Measurements from ENCODE around the gene EID2. TPM values are rescaled to one million over a fixed set of nuclear protein-coding genes. Genes with fewer than 3 reads are reported as not detected.

EID2 gene
- total RNA-seq, 1 donor from 2014 or later = 17.2 TPM

GRCh38 chr19:39494661-39495060 lies 45.3 kb downstream of the EID2 start:
- H3K27me3 Mint-ChIP-seq (ENCODE audit: low read depth, unreplicated experiment) = peaks cover 24% of the 10 kb centered on the region
- peaks cover 7% of the 10 kb centered on the region for H3K36me3 Mint-ChIP-seq (ENCODE audit: low read depth, unreplicated experiment)
- peaks cover 5% of the 10 kb centered on the region for H3K4me1 Mint-ChIP-seq (ENCODE audit: low read depth, unreplicated experiment)
- no peaks in the 10 kb centered on the region for H3K9me3 ChIP-seq (ENCODE audit: insufficient read depth, low read depth, low read length)
- peaks cover 11% of the 10 kb centered on the region for H3K4me1 ChIP-seq (ENCODE audit: insufficient read depth, low read length)
- DNase-seq (ENCODE audit: low read depth) (no peak), FAIRE-seq (no peak)
- no peak overlapping the region for H3K27ac ChIP-seq (ENCODE audit: low read depth, low read length)
- no peak overlapping the region for H3K4me2 ChIP-seq (ENCODE audit: low read length)
- no peaks in the 10 kb centered on the region for H4K20me1 ChIP-seq (ENCODE audit: insufficient read depth, low read length)
- H3K36me3 ChIP-seq (ENCODE audit: insufficient read depth, low read length) = peaks cover 2% of the 10 kb centered on the region
- no peak overlapping the region for H2AFZ ChIP-seq (ENCODE audit: low read depth, low read length)
- peaks cover 3% of the 10 kb centered on the region for H3K9me3 Mint-ChIP-seq (ENCODE audit: unreplicated experiment)
- no peaks in the 10 kb centered on the region for H3K79me2 ChIP-seq (ENCODE audit: insufficient read depth, low read length)
- H3K4me3 ChIP-seq (ENCODE audit: insufficient read depth, low read depth, low read length) = no peak overlapping the region
- H3K9ac ChIP-seq (ENCODE audit: low read length) = no peak overlapping the region
- no peak for TF ChIP-seq CTCF (IDR thresholded peaks at IDR 0.05; ENCODE audit: insufficient read depth, low read depth, low read length)
- no peak for TF ChIP-seq EZH2 (IDR thresholded peaks at IDR 0.05; ENCODE audit: insufficient read depth, low read length)
- peaks cover 17% of the 10 kb centered on the region for H3K27me3 ChIP-seq (ENCODE audit: insufficient read depth, low read length)
- no peak overlapping the region for H3K4me3 Mint-ChIP-seq (ENCODE audit: unreplicated experiment)
- no peak overlapping the region for H3K27ac Mint-ChIP-seq (ENCODE audit: unreplicated experiment)

- H3K9ac ChIP-seq (ENCODE audit: low read length) = no peak overlapping the region
- H3K9me3 Mint-ChIP-seq (ENCODE audit: unreplicated experiment) = no peaks in the 10 kb centered on the region
- H3K36me3 ChIP-seq (ENCODE audit: insufficient read depth, low read length) = peaks cover 10% of the 10 kb centered on the region
- no peak for DNase-seq (ENCODE audit: low read depth)
- H3K27ac Mint-ChIP-seq (ENCODE audit: unreplicated experiment) = no peak overlapping the region
- H3K9me3 ChIP-seq (ENCODE audit: insufficient read depth, low read depth, low read length) = no peaks in the 10 kb centered on the region
- peaks cover 4% of the 10 kb centered on the region for H3K4me1 ChIP-seq (ENCODE audit: insufficient read depth, low read length)
- H2AFZ ChIP-seq (ENCODE audit: low read depth, low read length) = no peak overlapping the region
- peaks cover 6% of the 10 kb centered on the region for H4K20me1 ChIP-seq (ENCODE audit: insufficient read depth, low read length)
- H3K36me3 Mint-ChIP-seq (ENCODE audit: low read depth, unreplicated experiment) = peaks cover 15% of the 10 kb centered on the region
- no peak overlapping the region for H3K4me2 ChIP-seq (ENCODE audit: low read length)
- H3K4me1 Mint-ChIP-seq (ENCODE audit: low read depth, unreplicated experiment) = no peaks in the 10 kb centered on the region
- no peaks in the 10 kb centered on the region for H3K79me2 ChIP-seq (ENCODE audit: insufficient read depth, low read length)
- H3K27me3 Mint-ChIP-seq (ENCODE audit: low read depth, unreplicated experiment) = peaks cover 11% of the 10 kb centered on the region
- no peak overlapping the region for H3K4me3 Mint-ChIP-seq (ENCODE audit: unreplicated experiment)
- H3K27me3 ChIP-seq (ENCODE audit: insufficient read depth, low read length) = peaks cover 2% of the 10 kb centered on the region
- H3K4me3 ChIP-seq (ENCODE audit: insufficient read depth, low read depth, low read length) = no peak overlapping the region
- no peak for FAIRE-seq
- TF ChIP-seq CTCF (IDR thresholded peaks at IDR 0.05; ENCODE audit: insufficient read depth, low read depth, low read length) = no peak
- no peak for TF ChIP-seq EZH2 (IDR thresholded peaks at IDR 0.05; ENCODE audit: insufficient read depth, low read length)
- H3K27ac ChIP-seq (ENCODE audit: low read depth, low read length) = no peak overlapping the region
These were observed 47.2 kb downstream of the EID2 start for GRCh38 chr19:39492788-39493187.

- H3K4me1 ChIP-seq (ENCODE audit: insufficient read depth, low read length) = no peaks in the 10 kb centered on the region
- H3K4me3 Mint-ChIP-seq (ENCODE audit: unreplicated experiment) = no peak overlapping the region
- no peak overlapping the region for H2AFZ ChIP-seq (ENCODE audit: low read depth, low read length)
- no peak overlapping the region for H3K4me3 ChIP-seq (ENCODE audit: insufficient read depth, low read depth, low read length)
- H3K27ac ChIP-seq (ENCODE audit: low read depth, low read length) = no peak overlapping the region
- H3K4me1 Mint-ChIP-seq (ENCODE audit: low read depth, unreplicated experiment) = no peaks in the 10 kb centered on the region
- H3K36me3 ChIP-seq (ENCODE audit: insufficient read depth, low read length) = peaks cover 11% of the 10 kb centered on the region
- no peak overlapping the region for H3K27ac Mint-ChIP-seq (ENCODE audit: unreplicated experiment)
- DNase-seq (ENCODE audit: low read depth) (no peak), FAIRE-seq (no peak)
- peaks cover 15% of the 10 kb centered on the region for H3K36me3 Mint-ChIP-seq (ENCODE audit: low read depth, unreplicated experiment)
- H3K79me2 ChIP-seq (ENCODE audit: insufficient read depth, low read length) = no peaks in the 10 kb centered on the region
- H3K4me2 ChIP-seq (ENCODE audit: low read length) = no peak overlapping the region
- no peaks in the 10 kb centered on the region for H3K9me3 Mint-ChIP-seq (ENCODE audit: unreplicated experiment)
- H3K9ac ChIP-seq (ENCODE audit: low read length) = no peak overlapping the region
- no peaks in the 10 kb centered on the region for H3K9me3 ChIP-seq (ENCODE audit: insufficient read depth, low read depth, low read length)
- peaks cover 9% of the 10 kb centered on the region for H4K20me1 ChIP-seq (ENCODE audit: insufficient read depth, low read length)
- TF ChIP-seq CTCF (IDR thresholded peaks at IDR 0.05; ENCODE audit: insufficient read depth, low read depth, low read length) (no peak), EZH2 (IDR thresholded peaks at IDR 0.05; ENCODE audit: insufficient read depth, low read length) (no peak)
- no peaks in the 10 kb centered on the region for H3K27me3 ChIP-seq (ENCODE audit: insufficient read depth, low read length)
- peaks cover 7% of the 10 kb centered on the region for H3K27me3 Mint-ChIP-seq (ENCODE audit: low read depth, unreplicated experiment)
These were observed 47.7 kb downstream of the EID2 start for GRCh38 chr19:39492225-39492624.
